Duodenal mucosa (tissue), 2 donors: ENCODE results near the gene GDI1.
A peak's percentile ranks its signal among the peaks of the same experiment; 100 is the strongest.

Experiments used
- H3K27ac ChIP-seq: one replicate; pipeline ENCODE4 v1.7.0; 2013; ENCODE audit warnings: low read depth, low read length
- H3K27me3 ChIP-seq, 2 donors: one replicate each; pipeline ENCODE4 v1.7.0; 2013; ENCODE audit warnings: low read length in 2 of 2, control low read depth in 1 of 2; ENCODE audit not compliant: insufficient read depth in 2 of 2, control insufficient read depth in 1 of 2
- H3K36me3 ChIP-seq, 2 donors: one replicate each; pipeline ENCODE4 v1.7.0; 2013; ENCODE audit warnings: low read length in 2 of 2, control low read depth in 1 of 2; ENCODE audit not compliant: insufficient read depth in 2 of 2, control insufficient read depth in 1 of 2
- H3K4me1 ChIP-seq, 2 donors: one replicate each; pipeline ENCODE4 v1.7.0; 2013; ENCODE audit warnings: low read length in 2 of 2, control low read depth in 1 of 2; ENCODE audit not compliant: insufficient read depth in 2 of 2, control insufficient read depth in 1 of 2
- H3K4me3 ChIP-seq, 2 donors: one replicate each; pipeline ENCODE4 v1.7.0; 2013; ENCODE audit warnings: low read length in 2 of 2, low read depth in 1 of 2
- H3K9ac ChIP-seq, 2 donors: one replicate each; pipeline ENCODE4 v1.7.0; 2013; ENCODE audit warnings: low read length in 2 of 2, low read depth in 1 of 2
- H3K9me3 ChIP-seq, 2 donors: one replicate each; pipeline ENCODE4 v1.7.0; 2013; ENCODE audit warnings: low read length in 2 of 2, control low read depth in 1 of 2; ENCODE audit not compliant: control insufficient read depth in 1 of 2

Gene GDI1

GRCh38 chrX:154428176-154429171 lies 8.5 kb upstream of the GDI1 start, which contains the start of gene ATP6AP1:
Gene ATP6AP1 (plus strand): TSS chrX:154428677. CDS start chrX:154428693, 16 bp downstream.
- peak within 1 kb of the TSS; percentile 81 for H3K27ac ChIP-seq
- peaks cover 4 to 13% of the 10 kb centered on the region in 2 donors for H3K36me3 ChIP-seq
- H3K4me1 ChIP-seq, result peaks cover 17 to 20% of the 10 kb centered on the region in 2 donors
- peak within 1 kb of the TSS; percentile 57 to 71 for H3K9ac ChIP-seq
- H3K27me3 ChIP-seq, result no peaks in the 10 kb centered on the region
- peak within 1 kb of the TSS; percentile 75 to 76 for H3K4me3 ChIP-seq
- H3K9me3 ChIP-seq, result no peaks in the 10 kb centered on the region

- Histone ChIP-seq H3K9ac (peak overlapping the region; percentile 43 to 71), H3K27me3 (no peaks in the 10 kb centered on the region), H3K9me3 (no peaks in the 10 kb centered on the region), H3K4me3 (peak overlapping the region; percentile 75 to 76), H3K27ac (no peak overlapping the region), H3K36me3 (peaks cover 4 to 23% of the 10 kb centered on the region in 2 donors), H3K4me1 (peaks cover 17 to 20% of the 10 kb centered on the region in 2 donors)
Measured at GRCh38 chrX:154429711-154430110, 7.2 kb upstream of the GDI1 start.

- Histone ChIP-seq H3K4me3 (no peak overlapping the region), H3K27me3 (no peaks in the 10 kb centered on the region), H3K27ac (no peak overlapping the region), H3K9me3 (no peaks in the 10 kb centered on the region), H3K36me3 (peaks cover 4 to 31% of the 10 kb centered on the region in 2 donors), H3K4me1 (peaks cover 17 to 20% of the 10 kb centered on the region in 2 donors), H3K9ac (peak overlapping the region in 1 of 2 donors; percentile 32)
Measured at GRCh38 chrX:154430479-154430878, 6.5 kb upstream of the GDI1 start.

- Histone ChIP-seq H3K4me3 (no peak overlapping the region), H3K9ac (peak overlapping the region in 1 of 2 donors; percentile 32), H3K9me3 (no peaks in the 10 kb centered on the region), H3K27ac (no peak overlapping the region), H3K4me1 (peaks cover 17 to 20% of the 10 kb centered on the region in 2 donors), H3K27me3 (no peaks in the 10 kb centered on the region), H3K36me3 (peaks cover 4 to 34% of the 10 kb centered on the region in 2 donors)
Measured at GRCh38 chrX:154430916-154431315, 6.0 kb upstream of the GDI1 start.

- Histone ChIP-seq H3K4me1 (peaks cover 17 to 20% of the 10 kb centered on the region in 2 donors), H3K36me3 (peaks cover 4 to 34% of the 10 kb centered on the region in 2 donors), H3K4me3 (no peak overlapping the region), H3K27me3 (no peaks in the 10 kb centered on the region), H3K9ac (no peak overlapping the region), H3K9me3 (no peaks in the 10 kb centered on the region), H3K27ac (no peak overlapping the region)
Measured at GRCh38 chrX:154431341-154431740, 5.6 kb upstream of the GDI1 start.

GRCh38 chrX:154432210-154432609 lies 4.7 kb upstream of the GDI1 start:
- Histone ChIP-seq H3K4me1 (peaks cover 13 to 20% of the 10 kb centered on the region in 2 donors), H3K9ac (no peak overlapping the region), H3K36me3 (peaks cover 4 to 34% of the 10 kb centered on the region in 2 donors), H3K27me3 (no peaks in the 10 kb centered on the region), H3K4me3 (no peak overlapping the region), H3K9me3 (no peaks in the 10 kb centered on the region), H3K27ac (no peak overlapping the region)

- Histone ChIP-seq H3K4me1 (peaks cover 20 to 25% of the 10 kb centered on the region in 2 donors), H3K27me3 (no peaks in the 10 kb centered on the region), H3K4me3 (no peak overlapping the region), H3K9me3 (no peaks in the 10 kb centered on the region), H3K27ac (no peak overlapping the region), H3K9ac (no peak overlapping the region), H3K36me3 (peaks cover 4 to 34% of the 10 kb centered on the region in 2 donors)
Measured at GRCh38 chrX:154433605-154434004, 3.3 kb upstream of the GDI1 start.

- peaks cover 9 to 34% of the 10 kb centered on the region in 2 donors for H3K36me3 ChIP-seq
- no peak overlapping the region for H3K27ac ChIP-seq
- no peak overlapping the region for H3K4me3 ChIP-seq
- peaks cover 15 to 25% of the 10 kb centered on the region in 2 donors for H3K4me1 ChIP-seq
- no peak overlapping the region for H3K9ac ChIP-seq
- no peaks in the 10 kb centered on the region for H3K9me3 ChIP-seq
- no peaks in the 10 kb centered on the region for H3K27me3 ChIP-seq
Measured at GRCh38 chrX:154434394-154435168, 2.4 kb upstream of the GDI1 start.

- H3K27ac ChIP-seq, result no peak overlapping the region
Measured at GRCh38 chrX:154435171-154435733, 1.7 kb upstream of the GDI1 start.

More at GRCh38 chrX:154435171-154435733, 1.7 kb upstream of the GDI1 start:
- no peak overlapping the region for H3K9ac ChIP-seq
- peaks cover 12 to 22% of the 10 kb centered on the region in 2 donors for H3K4me1 ChIP-seq
- no peak overlapping the region for H3K4me3 ChIP-seq
- no peaks in the 10 kb centered on the region for H3K9me3 ChIP-seq
- no peaks in the 10 kb centered on the region for H3K27me3 ChIP-seq
- peaks cover 9 to 36% of the 10 kb centered on the region in 2 donors for H3K36me3 ChIP-seq
